Loucy (cell line): Measurements from ENCODE around the gene VSX1.

Experiments
- H2AFZ ChIP-seq: fragments of 200-600 bp; sonication (generic); 2 replicates; pipeline ENCODE4 v1.6.0; 2016; ENCODE audit warnings: antibody characterized with exemption, mild to moderate bottlenecking, low read length, moderate library complexity
- H3F3A ChIP-seq: fragments of 200-600 bp; 2 replicates; pipeline ENCODE4 v1.6.0; 2016; ENCODE audit warnings: antibody characterized with exemption, low read depth, mild to moderate bottlenecking
- H3K27me3 ChIP-seq: fragments of 200-600 bp; sonication (generic); 2 replicates; pipeline ENCODE4 v1.6.1; 2014; ENCODE audit warnings: low read length, mild to moderate bottlenecking; ENCODE audit not compliant: insufficient read depth, poor library complexity, severe bottlenecking
- H3K36me3 ChIP-seq: fragments of 200-600 bp; sonication (generic); 2 replicates; pipeline ENCODE4 v1.6.1; 2016; ENCODE audit warnings: low read length; ENCODE audit not compliant: insufficient read depth
- H3K4me1 ChIP-seq: fragments of 200-600 bp; sonication (generic); 2 replicates; pipeline ENCODE4 v1.5.1; 2014; ENCODE audit warnings: low read length, mild to moderate bottlenecking; ENCODE audit not compliant: insufficient read depth, poor library complexity, severe bottlenecking
- H3K4me2 ChIP-seq: fragments of 200-600 bp; sonication (generic); 2 replicates; pipeline ENCODE4 v1.6.0; 2014; ENCODE audit warnings: antibody characterized with exemption, low read length, low read depth, mild to moderate bottlenecking; ENCODE audit not compliant: poor library complexity, severe bottlenecking
- H3K4me3 ChIP-seq: fragments of 200-600 bp; sonication (generic); 2 replicates; pipeline ENCODE4 v1.5.1; 2014; ENCODE audit warnings: low read length, mild to moderate bottlenecking, mixed read lengths; ENCODE audit not compliant: poor library complexity, severe bottlenecking
- H3K79me2 ChIP-seq: fragments of 200-600 bp; sonication (generic); 2 replicates; pipeline ENCODE4 v1.6.1; 2014; ENCODE audit warnings: low read length; ENCODE audit not compliant: insufficient read depth
- H3K9ac ChIP-seq: fragments of 200-600 bp; sonication (generic); 2 replicates; pipeline ENCODE4 v1.6.0; 2014; ENCODE audit warnings: mild to moderate bottlenecking, low read depth, low read length, moderate library complexity; ENCODE audit not compliant: poor library complexity, severe bottlenecking
- H3K9me2 ChIP-seq: fragments of 200-600 bp; sonication (generic); replicated peaks from 2 replicates; pipeline ENCODE4 v1.6.1; 2016; ENCODE audit warnings: low read depth, low read length, mixed read lengths
- H3K9me3 ChIP-seq: fragments of 200-600 bp; sonication (generic); 2 replicates; pipeline ENCODE4 v1.6.1; 2014; ENCODE audit warnings: mild to moderate bottlenecking, antibody characterized with exemption, low read length, low read depth; ENCODE audit not compliant: insufficient read depth
- H4K20me1 ChIP-seq: fragments of 200-600 bp; sonication (generic); 2 replicates; pipeline ENCODE4 v1.6.0; 2014; ENCODE audit warnings: antibody characterized with exemption, low read length, mild to moderate bottlenecking; ENCODE audit not compliant: insufficient read depth, poor library complexity, severe bottlenecking
- CTCF ChIP-seq: fragments of 200-600 bp; sonication (generic); conservative IDR thresholded peaks from 2 replicates; pipeline ENCODE4 v1.5.1; 2014; ENCODE audit warnings: mild to moderate bottlenecking, antibody characterized with exemption, low read length
- EZH2phosphoT487 ChIP-seq: fragments of 200-600 bp; IDR thresholded peaks from 2 replicates; pipeline ENCODE4 v1.6.1; 2018; ENCODE audit warnings: antibody characterized with exemption, mild to moderate bottlenecking, moderate library complexity, borderline replicate concordance

The VSX1 gene

GRCh38 chr20:25031241-25031640 is 50.7 kb downstream of the VSX1 start:
- no peaks in the 10 kb centered on the region for H4K20me1 ChIP-seq
- peaks cover 35% of the 10 kb centered on the region for H3K4me1 ChIP-seq
- H3K27me3 ChIP-seq = no peaks in the 10 kb centered on the region
- peaks cover 43% of the 10 kb centered on the region for H3K79me2 ChIP-seq
- TF ChIP-seq EZH2phosphoT487 (no peak), CTCF (no peak)
- peaks cover 21% of the 10 kb centered on the region; the same call in 1 of the 2 replicates for H3K36me3 ChIP-seq
- H2AFZ ChIP-seq = no peak overlapping the region
- H3K9me2 ChIP-seq = no peaks in the 10 kb centered on the region
- no peak overlapping the region for H3K4me2 ChIP-seq
- no peak overlapping the region for H3K9ac ChIP-seq
- H3K4me3 ChIP-seq = no peak overlapping the region
- no peaks in the 10 kb centered on the region for H3K9me3 ChIP-seq
- H3F3A ChIP-seq = peaks cover 4% of the 10 kb centered on the region; the same call in 1 of the 2 replicates

GRCh38 chr20:25030649-25031207 is 51.2 kb downstream of the VSX1 start:
- no peaks in the 10 kb centered on the region for H3K27me3 ChIP-seq
- H3K9me3 ChIP-seq = no peaks in the 10 kb centered on the region
- H3K4me1 ChIP-seq = peaks cover 35% of the 10 kb centered on the region
- no peaks in the 10 kb centered on the region for H3F3A ChIP-seq
- H3K9me2 ChIP-seq = no peaks in the 10 kb centered on the region
- no peak overlapping the region for H3K4me3 ChIP-seq
- TF ChIP-seq EZH2phosphoT487 (no peak), CTCF (no peak)
- peaks cover 21% of the 10 kb centered on the region; the same call in 1 of the 2 replicates for H3K36me3 ChIP-seq
- H4K20me1 ChIP-seq = no peaks in the 10 kb centered on the region
- no peak overlapping the region for H3K4me2 ChIP-seq
- H2AFZ ChIP-seq = no peak overlapping the region
- peaks cover 43% of the 10 kb centered on the region for H3K79me2 ChIP-seq
- H3K9ac ChIP-seq = no peak overlapping the region

- TF ChIP-seq CTCF (no peak), EZH2phosphoT487 (no peak)
- H3K4me3 ChIP-seq = no peak overlapping the region
- no peaks in the 10 kb centered on the region for H3K27me3 ChIP-seq
- peaks cover 39% of the 10 kb centered on the region for H3K79me2 ChIP-seq
- H3K9ac ChIP-seq = no peak overlapping the region
- peaks cover 32% of the 10 kb centered on the region for H3K4me1 ChIP-seq
- no peaks in the 10 kb centered on the region for H3F3A ChIP-seq
- H3K9me2 ChIP-seq = no peaks in the 10 kb centered on the region
- H4K20me1 ChIP-seq = no peaks in the 10 kb centered on the region
- H3K4me2 ChIP-seq = no peak overlapping the region
- peaks cover 21% of the 10 kb centered on the region; the same call in 1 of the 2 replicates for H3K36me3 ChIP-seq
- no peak overlapping the region for H2AFZ ChIP-seq
- no peaks in the 10 kb centered on the region for H3K9me3 ChIP-seq
Observed at GRCh38 chr20:25030007-25030648, 51.8 kb downstream of the VSX1 start.
